Natural killer cell (primary cell): ENCODE data around the gene CLBA1. TPM values are rescaled to one million over a fixed set of nuclear protein-coding genes. Genes with fewer than 3 reads are reported as not detected.

Experiments used
- ATAC-seq, 3 donors: fragments of 150-1000 bp in 2 of 3; fragments of 200-7000 bp in 1 of 3; cut with Tn5 transposase; 1 replicate in 1 of 3; 2 replicates in 2 of 3; pipeline ENCODE4 v1.10.0; 2021; ENCODE audit warnings: mild to moderate bottlenecking in 2 of 3, moderate library complexity in 2 of 3
- DNase-seq, 2 donors: peaks; one replicate each; pipeline versions ENCODE4 v3.0.0 to v3.0.0-alpha.2; 2013 to 2021; ENCODE audit warnings: mixed read lengths in 1 of 2
- H3K27ac ChIP-seq: one replicate; pipeline ENCODE4 v1.5.1; 2013; ENCODE audit warnings: mild to moderate bottlenecking, low read length
- H3K27me3 ChIP-seq: one replicate; pipeline ENCODE4 v1.6.1; 2013; ENCODE audit warnings: low read length; ENCODE audit not compliant: control insufficient read depth, insufficient read depth
- H3K36me3 ChIP-seq: one replicate; pipeline ENCODE4 v1.6.1; 2013; ENCODE audit warnings: low read length; ENCODE audit not compliant: control insufficient read depth, insufficient read depth
- H3K4me1 ChIP-seq: one replicate; pipeline ENCODE4 v1.6.1; 2013; ENCODE audit warnings: low read length; ENCODE audit not compliant: control insufficient read depth, insufficient read depth
- H3K4me3 ChIP-seq: one replicate; pipeline ENCODE4 v1.5.1; 2013; ENCODE audit warnings: low read length
- H3K9me3 ChIP-seq: one replicate; pipeline ENCODE4 v1.6.1; 2013; ENCODE audit warnings: low read length; ENCODE audit not compliant: control insufficient read depth, insufficient read depth
- H3K27ac Mint-ChIP-seq, 2 donors: one replicate each; pipeline ENCODE4 v1.8.0; 2022; ENCODE audit warnings: mild to moderate bottlenecking in 2 of 2, mixed read lengths in 2 of 2, moderate library complexity in 1 of 2
- H3K27me3 Mint-ChIP-seq, 2 donors: one replicate each; pipeline ENCODE4 v1.8.0; 2022; ENCODE audit warnings: low read depth in 2 of 2, mixed read lengths in 2 of 2
- H3K36me3 Mint-ChIP-seq: one replicate; pipeline ENCODE4 v1.8.0; 2022; ENCODE audit warnings: mixed read lengths
- H3K4me1 Mint-ChIP-seq, 2 donors: one replicate each; pipeline ENCODE4 v1.8.0; 2022; ENCODE audit warnings: mixed read lengths in 2 of 2
- H3K4me3 Mint-ChIP-seq: one replicate; pipeline ENCODE4 v1.8.0; 2022; ENCODE audit warnings: mild to moderate bottlenecking, moderate library complexity, mixed read lengths
- H3K9me3 Mint-ChIP-seq, 2 donors: one replicate each; pipeline ENCODE4 v1.8.0; 2022; ENCODE audit warnings: mixed read lengths in 2 of 2
- CTCF ChIP-seq: fragments of 200-600 bp; IDR thresholded peaks from one replicate; pipeline ENCODE4 v1.8.0; 2022; ENCODE audit warnings: antibody characterized with exemption
- WGBS: methylation state at CpG from one replicate; pipeline ENCODE4 v1.1.7; 2013; ENCODE audit warnings: missing lambda C conversion rate; ENCODE audit not compliant: insufficient coverage; 5-methylcytosine and 5-hydroxymethylcytosine counted together
- intact Hi-C: fragments of 100-400 bp; cut with micrococcal nuclease; formaldehyde crosslinking; loops from one replicate; pipeline ENCODE4 v1.14.2; 2022
- total RNA-seq, 4 donors: library from RNA; stranded (reverse); fragments of 120-200 nt in 1 of 4; gene quantifications; one replicate each; pipeline versions ENCODE4 v1.2.3 to v1.2.4, GENCODE V29; 2013 to 2022

Gene CLBA1
- total RNA-seq, 3 donors from 2014 or later (not counting 1 experiment from before 2014, with no cell fraction given) = 1.2 to 1.8 (median 1.3) TPM

- Histone ChIP-seq H3K4me1 (no peaks in the 10 kb centered on the region), H3K9me3 (no peaks in the 10 kb centered on the region), H3K4me3 (no peak overlapping the region), H3K27ac (no peak overlapping the region), H3K36me3 (no peaks in the 10 kb centered on the region), H3K27me3 (no peaks in the 10 kb centered on the region)
- intact Hi-C loops = no loop called here
- TF ChIP-seq CTCF = no peak
- 80% methylated on average over 3 of the region's 3 CpGs for WGBS
- H3K9me3 Mint-ChIP-seq = no peaks in the 10 kb centered on the region
- H3K36me3 Mint-ChIP-seq = no peaks in the 10 kb centered on the region
- peaks cover 8 to 14% of the 10 kb centered on the region in 2 donors for H3K27me3 Mint-ChIP-seq
- H3K4me3 Mint-ChIP-seq = no peak overlapping the region
- no peaks in the 10 kb centered on the region for H3K4me1 Mint-ChIP-seq
- no peak for ATAC-seq
- DNase-seq = no peak
- H3K27ac Mint-ChIP-seq = no peak overlapping the region
Observed at GRCh38 chr14:104955396-104955770, 30.2 kb upstream of the CLBA1 start.

GRCh38 chr14:104956290-104956890 is 29.2 kb upstream of the CLBA1 start:
- Mint-ChIP-seq H3K27ac (no peak overlapping the region), H3K9me3 (no peaks in the 10 kb centered on the region), H3K4me1 (no peaks in the 10 kb centered on the region), H3K27me3 (peaks cover 8 to 14% of the 10 kb centered on the region in 2 donors), H3K4me3 (no peak overlapping the region), H3K36me3 (no peaks in the 10 kb centered on the region)
- Histone ChIP-seq H3K27me3 (no peaks in the 10 kb centered on the region), H3K36me3 (no peaks in the 10 kb centered on the region), H3K4me3 (no peak overlapping the region), H3K4me1 (no peaks in the 10 kb centered on the region), H3K9me3 (no peaks in the 10 kb centered on the region), H3K27ac (no peak overlapping the region)
- TF ChIP-seq CTCF = no peak
- intact Hi-C loops = no loop called here
- 88% methylated on average over 14 of the region's 14 CpGs for WGBS
- no peak for DNase-seq
- ATAC-seq = no peak

GRCh38 chr14:104957146-104958113 is 28.2 kb upstream of the CLBA1 start:
- H3K4me3 ChIP-seq = no peak overlapping the region
- Mint-ChIP-seq H3K4me3 (no peak overlapping the region), H3K27me3 (peaks cover 8 to 14% of the 10 kb centered on the region in 2 donors), H3K27ac (no peak overlapping the region), H3K4me1 (no peaks in the 10 kb centered on the region), H3K9me3 (no peaks in the 10 kb centered on the region), H3K36me3 (no peaks in the 10 kb centered on the region)
- DNase-seq = no peak
- intact Hi-C loops = no loop called here
- H3K36me3 ChIP-seq = no peaks in the 10 kb centered on the region
- ATAC-seq = no peak
- H3K9me3 ChIP-seq = no peaks in the 10 kb centered on the region
- 88% methylated on average over 24 of the region's 25 CpGs for WGBS
- H3K27ac ChIP-seq = no peak overlapping the region
- no peak for TF ChIP-seq CTCF
- H3K27me3 ChIP-seq = no peaks in the 10 kb centered on the region
- H3K4me1 ChIP-seq = no peaks in the 10 kb centered on the region
